ENCODE results near the gene CALHM3.

GRCh38 chr10:103427866-103428265 lies 51.2 kb downstream of the CALHM3 start:
- no peak for TF ChIP-seq CTCF (IDR thresholded peaks at IDR 0.05)
- no peak for TF ChIP-seq POLR2A (IDR thresholded peaks at IDR 0.05)
